Activated CD4-positive, alpha-beta T cell treated with anti-CD3 and anti-CD28 coated beads, Interleukin-2, Interleukin-6, amounts not matched to agents 100 ng/mL and 50 ng/mL, durations not matched to agents 16 hours and 8 hours (primary cell): Measurements from ENCODE around the gene PRPF31.
"Not testable (repeated sequence)": the region's sequence is repeated elsewhere in the genome, so short reads cannot be mapped to it uniquely, and the experiment has no call there.

Experiments
- DNase-seq: peaks from one replicate; pipeline ENCODE4 v3.0.0-alpha.2; 2020

PRPF31 gene, protein sequence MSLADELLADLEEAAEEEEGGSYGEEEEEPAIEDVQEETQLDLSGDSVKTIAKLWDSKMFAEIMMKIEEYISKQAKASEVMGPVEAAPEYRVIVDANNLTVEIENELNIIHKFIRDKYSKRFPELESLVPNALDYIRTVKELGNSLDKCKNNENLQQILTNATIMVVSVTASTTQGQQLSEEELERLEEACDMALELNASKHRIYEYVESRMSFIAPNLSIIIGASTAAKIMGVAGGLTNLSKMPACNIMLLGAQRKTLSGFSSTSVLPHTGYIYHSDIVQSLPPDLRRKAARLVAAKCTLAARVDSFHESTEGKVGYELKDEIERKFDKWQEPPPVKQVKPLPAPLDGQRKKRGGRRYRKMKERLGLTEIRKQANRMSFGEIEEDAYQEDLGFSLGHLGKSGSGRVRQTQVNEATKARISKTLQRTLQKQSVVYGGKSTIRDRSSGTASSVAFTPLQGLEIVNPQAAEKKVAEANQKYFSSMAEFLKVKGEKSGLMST

GRCh38 chr19:54115109-54116063 lies at the start of gene PRPF31, which contains the start of gene TFPT:
TSS of gene PRPF31 (plus strand) at chr19:54115754. CDS start at chr19:54118279, 2,525 bp downstream.
TSS of gene TFPT (minus strand) at chr19:54115657. CDS start at chr19:54115269, 388 bp downstream.
- DNase-seq: peak; percentile 97

DNA sequence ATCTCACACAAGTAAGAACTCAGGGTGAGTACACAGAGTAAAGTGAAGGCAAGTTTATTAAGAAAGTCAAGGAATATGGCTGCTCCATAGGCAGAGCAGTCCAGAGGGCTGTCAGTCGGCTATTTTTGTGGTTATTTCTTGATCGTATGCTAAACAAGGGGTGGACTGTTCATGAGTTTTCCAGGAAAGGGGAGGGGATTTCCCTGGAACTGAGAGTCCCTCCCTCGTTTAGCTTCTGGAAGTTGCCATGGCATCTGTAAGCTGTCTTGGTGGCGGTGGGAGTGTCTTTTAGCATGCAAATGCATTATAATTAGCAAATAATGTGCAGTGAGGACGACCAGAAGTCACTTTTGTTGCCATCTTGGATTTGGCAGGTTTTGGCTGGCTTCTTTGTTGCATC lies 46.1 kb upstream of the PRPF31 start:
- DNase-seq: no peak

DNA sequence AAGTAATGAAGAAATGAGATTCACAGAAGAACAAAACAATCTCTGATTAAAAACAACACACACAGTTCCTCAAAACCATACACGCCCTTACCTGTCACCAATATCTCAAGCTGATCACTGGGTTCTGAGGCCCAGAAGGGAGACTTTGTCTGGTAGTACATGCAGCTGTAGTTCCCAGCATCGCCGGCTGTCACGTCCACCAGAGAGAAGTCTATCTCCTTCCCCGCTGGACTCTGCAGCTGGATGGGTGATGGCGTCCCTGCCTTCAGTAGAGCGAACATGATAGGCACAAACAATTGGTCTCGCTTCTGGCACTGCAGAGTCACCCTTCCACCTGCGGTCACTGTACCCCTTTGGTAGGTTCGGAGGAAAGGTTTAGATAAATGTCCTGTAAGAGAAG lies 41.7 kb upstream of the PRPF31 start:
- no peak for DNase-seq

- no peak for DNase-seq
Measured at GRCh38 chr19:54074851-54075250, 40.7 kb upstream of the PRPF31 start.

DNA sequence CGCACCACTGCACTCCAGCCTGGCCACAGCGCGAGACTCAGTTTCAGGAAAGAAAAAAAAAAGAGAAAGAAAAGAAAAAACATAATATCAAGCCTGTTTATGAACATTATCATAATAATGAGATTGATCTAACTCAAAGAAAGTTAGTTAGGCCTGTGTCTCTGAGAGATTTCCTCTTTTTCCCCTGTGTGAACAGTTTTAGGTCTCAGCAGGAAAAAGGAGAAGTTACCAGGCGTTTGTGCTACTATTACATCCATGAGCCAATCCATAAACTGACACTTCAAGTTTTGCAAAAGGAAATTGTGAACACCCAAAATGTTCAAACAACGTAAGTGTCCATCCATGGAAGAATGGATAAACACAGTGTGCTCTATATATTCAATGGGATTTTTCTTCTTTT lies 38.2 kb upstream of the PRPF31 start:
- DNase-seq: no peak

DNA sequence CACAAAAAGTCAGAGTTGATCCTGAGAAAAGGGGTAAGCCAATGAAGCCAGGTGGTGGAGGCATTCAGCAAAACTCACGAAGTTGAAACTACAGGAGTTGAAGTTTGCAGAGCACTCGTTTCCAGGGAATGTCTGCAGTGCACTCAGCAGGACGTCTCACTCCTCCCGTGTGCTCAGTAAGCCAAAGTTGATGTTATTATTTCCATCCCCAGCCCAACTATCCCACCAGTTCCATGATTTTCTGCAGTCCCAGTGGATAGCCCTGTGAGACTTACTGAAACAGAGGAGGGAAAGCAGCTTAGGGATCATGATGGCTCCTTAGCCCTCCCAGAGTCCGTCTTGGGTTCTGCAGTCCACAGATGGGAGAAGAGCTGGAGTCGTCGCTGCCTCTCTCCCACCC lies 34.5 kb upstream of the PRPF31 start, which contains the start of gene TARM1:
Gene TARM1 (minus strand): TSS at position 334 of the 400 bp plus-strand sequence. CDS start 25 bp downstream, at position 309.
- no peak for DNase-seq

DNA sequence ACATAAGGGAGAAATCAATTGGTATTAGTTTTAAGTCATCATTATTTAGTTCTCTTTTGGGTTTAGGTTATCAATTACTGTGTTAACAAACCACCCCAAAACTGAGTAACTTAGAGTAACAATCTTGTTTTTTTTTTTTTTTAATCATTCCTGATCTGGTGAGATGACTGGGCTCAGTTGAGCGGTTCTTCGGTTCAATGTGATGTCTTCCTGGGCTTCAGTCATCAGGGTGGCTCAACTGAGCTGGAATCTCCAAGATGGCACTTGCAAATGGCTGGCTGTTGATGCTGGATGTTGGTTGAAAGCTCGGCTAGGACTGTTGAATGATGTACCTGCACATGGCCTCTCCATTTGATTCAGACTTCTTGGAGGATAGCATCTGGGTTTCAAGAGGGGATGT lies 31.1 kb upstream of the PRPF31 start:
- no peak for DNase-seq

DNA sequence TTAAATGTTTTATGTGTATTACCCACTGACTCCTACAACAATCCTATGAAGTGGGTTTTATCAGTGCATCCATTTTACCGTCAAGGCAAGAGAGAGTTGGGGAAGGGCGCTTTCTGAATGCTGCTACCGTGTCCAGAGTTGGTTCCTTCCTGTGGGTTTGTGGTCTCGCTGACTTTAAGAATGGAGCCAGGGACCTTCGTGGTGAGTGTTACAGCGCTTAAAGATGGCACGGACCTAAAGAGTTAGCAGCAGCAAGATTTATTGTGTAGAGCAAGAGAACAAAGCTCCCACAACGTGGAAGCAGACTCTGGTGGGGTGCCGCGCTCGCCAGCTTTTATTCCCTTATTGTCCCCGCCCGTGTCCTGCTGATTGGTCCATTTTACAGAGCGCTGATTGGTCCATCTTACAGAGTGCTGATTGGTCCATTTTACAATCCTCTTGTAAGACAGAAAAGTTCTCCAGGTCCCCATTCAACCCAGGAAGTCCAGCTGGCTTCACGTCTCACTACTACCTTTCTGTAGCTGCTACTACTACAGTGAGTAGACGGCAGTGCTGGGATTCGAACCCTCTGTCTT lies 21.0 kb upstream of the PRPF31 start:
- no peak for DNase-seq

DNA sequence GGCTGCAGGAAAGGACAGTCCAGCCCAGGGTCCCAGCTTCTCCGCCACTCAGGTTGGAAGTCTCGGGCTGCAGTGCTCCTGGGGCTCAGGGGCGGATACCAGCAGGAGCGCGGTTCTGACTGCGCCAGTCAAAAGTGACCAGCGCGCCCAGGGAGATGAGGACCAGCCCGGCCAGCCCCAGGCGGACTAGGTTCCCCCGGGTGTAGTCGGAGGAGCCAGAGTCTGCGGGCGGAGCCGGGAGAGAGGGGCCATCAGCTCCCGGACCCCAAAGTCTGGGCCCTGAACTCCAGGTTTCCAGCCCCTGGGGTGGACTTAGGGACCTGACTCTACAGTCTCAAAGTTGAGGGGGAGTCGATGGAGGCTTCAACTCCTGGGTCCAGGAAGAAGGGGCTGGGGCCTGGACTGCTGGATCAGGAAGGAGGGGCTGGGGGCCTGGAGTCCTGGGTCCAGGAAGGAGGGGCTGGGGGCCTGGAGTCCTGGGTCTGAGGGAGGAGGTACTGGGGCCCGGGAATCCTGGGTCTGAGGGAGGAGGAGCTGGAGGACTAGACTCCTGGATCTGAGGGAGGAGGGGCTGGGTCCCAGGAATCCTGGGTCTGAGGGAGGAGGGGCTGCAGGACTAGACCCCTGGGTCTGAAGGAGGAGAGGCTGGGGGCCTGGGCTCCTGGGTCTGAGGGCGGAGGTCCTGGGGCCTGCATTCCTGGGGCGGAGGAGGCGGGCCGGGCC lies 20.3 kb upstream of the PRPF31 start:
- DNase-seq: no peak

- peak; percentile 42 for DNase-seq
Measured at GRCh38 chr19:54095859-54096616, 19.5 kb upstream of the PRPF31 start.

DNA sequence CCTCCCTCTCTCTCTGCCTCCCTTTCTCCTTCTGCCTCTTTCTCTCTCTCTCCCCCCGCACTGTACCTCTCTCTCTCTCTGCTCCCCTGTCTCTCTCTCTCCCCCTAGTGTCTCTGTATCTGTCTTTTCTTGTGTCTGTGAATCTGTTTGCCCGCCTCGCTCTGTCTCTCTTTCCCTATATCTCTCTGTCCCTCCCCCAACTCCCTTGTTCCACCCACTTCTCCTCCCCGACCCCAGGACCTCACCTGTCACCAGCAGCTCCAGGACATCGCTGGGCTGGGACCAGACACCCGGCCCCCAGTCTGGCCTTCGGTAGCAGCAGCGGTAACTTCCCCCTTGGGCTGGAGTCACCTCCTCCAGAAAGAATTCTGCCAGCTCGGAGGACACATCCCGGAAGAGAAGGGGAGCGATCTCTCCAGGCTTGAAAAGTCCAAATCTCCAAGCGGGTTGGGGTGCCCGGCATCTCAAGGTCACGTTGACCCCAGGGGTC lies 18.9 kb upstream of the PRPF31 start:
- peak; percentile 29 for DNase-seq

GRCh38 chr19:54099190-54099902 lies 16.2 kb upstream of the PRPF31 start:
- DNase-seq: no peak

GRCh38 chr19:54099903-54100255 lies 15.7 kb upstream of the PRPF31 start:
- not testable (repeated sequence) for DNase-seq

DNA sequence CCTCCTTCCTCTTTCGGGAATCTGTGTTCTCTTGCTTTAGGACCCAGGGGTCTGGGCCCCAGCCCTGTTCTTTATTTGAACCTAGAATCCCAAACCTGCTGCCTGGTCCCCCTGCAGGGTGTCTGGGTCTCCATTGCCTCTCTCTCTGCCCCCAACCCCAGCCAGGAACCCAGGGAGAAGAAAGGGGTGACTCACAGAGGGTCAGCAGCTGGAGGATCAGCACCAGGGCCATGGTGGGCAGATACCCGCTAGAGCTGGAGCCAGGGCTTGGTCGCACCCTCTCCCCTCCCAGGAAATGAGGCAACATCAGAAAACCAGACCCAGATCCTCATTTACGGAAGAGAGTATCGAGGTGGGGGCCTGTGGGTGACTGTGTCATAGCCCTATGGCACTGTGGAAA lies 15.0 kb upstream of the PRPF31 start, which contains the start of gene OSCAR:
Gene OSCAR (minus strand): TSS at position 243 of the 400 bp plus-strand sequence. CDS start 11 bp downstream, at position 232.
- no peak for DNase-seq

DNA sequence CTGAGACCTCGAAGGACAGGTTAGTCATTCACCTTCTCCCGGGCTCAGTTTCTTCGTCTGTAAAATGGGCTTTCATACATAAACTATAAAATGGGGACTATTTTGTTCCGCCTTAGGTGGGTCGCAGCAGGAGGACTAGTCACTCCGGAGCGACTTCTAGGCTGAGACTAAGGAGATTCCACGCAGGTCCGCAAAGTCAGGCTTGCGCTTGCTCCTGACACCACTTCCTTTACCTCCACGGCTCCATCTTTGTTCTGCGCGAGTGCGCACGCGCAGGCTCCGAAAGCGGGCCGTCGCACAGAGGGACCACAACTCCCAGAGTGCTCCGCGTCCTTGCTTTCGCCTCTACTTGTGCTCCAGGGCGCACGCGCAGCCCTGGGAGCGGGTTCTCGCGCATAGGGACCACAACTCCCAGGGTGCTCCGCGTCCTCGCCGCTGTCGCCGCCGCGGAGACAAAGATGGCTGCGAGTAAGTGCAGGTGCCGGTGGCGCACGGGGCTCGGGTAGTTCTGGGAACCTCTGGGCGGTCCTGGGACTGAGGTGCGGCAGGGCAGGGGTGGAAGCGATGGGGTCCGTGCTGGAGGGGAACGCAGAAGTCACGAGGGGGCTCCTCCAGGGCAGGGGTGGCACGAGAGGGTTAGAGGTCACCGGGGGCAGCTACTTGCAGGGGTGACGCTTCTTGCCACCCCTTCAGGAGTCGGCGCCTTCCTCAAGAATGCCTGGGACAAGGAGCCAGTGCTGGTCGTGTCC lies 13.0 kb upstream of the PRPF31 start, which contains the start of gene NDUFA3:
Gene NDUFA3 (plus strand): TSS at position 435 of the 749 bp plus-strand sequence. CDS start 24 bp downstream, at position 459.
- peak; percentile 99 for DNase-seq

GRCh38 chr19:54104998-54105715 lies 10.4 kb upstream of the PRPF31 start:
- no peak for DNase-seq

GRCh38 chr19:54105796-54106195 lies 9.8 kb upstream of the PRPF31 start:
- DNase-seq: no peak

DNA sequence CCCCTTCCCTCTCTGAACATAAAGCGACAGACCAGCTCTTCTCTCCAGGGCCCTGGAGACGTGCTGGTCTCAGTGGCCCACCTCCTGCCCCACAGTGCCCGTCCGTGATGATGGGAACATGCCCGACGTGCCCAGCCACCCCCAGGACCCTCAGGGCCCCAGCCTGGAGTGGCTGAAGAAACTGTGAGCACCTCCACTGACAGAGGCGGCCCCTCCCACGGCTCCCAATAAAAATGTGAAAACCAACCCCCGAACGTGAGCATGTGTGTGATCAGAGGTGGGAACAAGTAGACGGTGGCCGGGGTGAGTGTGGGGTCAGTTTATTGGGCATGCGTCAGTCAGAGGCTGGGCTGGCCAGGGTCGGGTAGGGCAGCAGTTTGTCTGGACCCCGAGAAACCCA lies 8.8 kb upstream of the PRPF31 start:
- DNase-seq: no peak
